ENCODE measurements around the gene BARHL1.

Gene BARHL1

GRCh38 chr9:132614324-132614723 is 31.9 kb downstream of the BARHL1 start:
- Histone ChIP-seq H3K79me2 (ENCODE audit: insufficient read depth, low read length) (no peaks in the 10 kb centered on the region), H3K36me3 (ENCODE audit: low read length) (no peaks in the 10 kb centered on the region; the same call in 1 of the 2 replicates), H2AFZ (ENCODE audit: low read depth, low read length, severe bottlenecking) (no peak overlapping the region), H4K20me1 (ENCODE audit: low read depth, low read length) (no peaks in the 10 kb centered on the region), H3K4me3 (ENCODE audit: insufficient read depth, low read length, poor library complexity, severe bottlenecking) (no peak overlapping the region), H3K27ac (ENCODE audit: low read depth, low read length) (no peak overlapping the region), H3K9me2 (replicated peaks; ENCODE audit: insufficient read depth, low read length) (no peaks in the 10 kb centered on the region), H3K9me3 (ENCODE audit: insufficient read depth, low read length) (no peaks in the 10 kb centered on the region), H3F3A (ENCODE audit: insufficient read depth) (no peaks in the 10 kb centered on the region), H3K9ac (ENCODE audit: low read length) (no peak overlapping the region), H3K27me3 (ENCODE audit: low read length) (no peaks in the 10 kb centered on the region), H3K4me2 (ENCODE audit: low read depth, low read length, poor library complexity, severe bottlenecking) (no peak overlapping the region)
- TF ChIP-seq EZH2phosphoT487 (conservative IDR thresholded peaks at IDR 0.05; ENCODE audit: low read length) = no peak
- TF ChIP-seq, protein P1, sequence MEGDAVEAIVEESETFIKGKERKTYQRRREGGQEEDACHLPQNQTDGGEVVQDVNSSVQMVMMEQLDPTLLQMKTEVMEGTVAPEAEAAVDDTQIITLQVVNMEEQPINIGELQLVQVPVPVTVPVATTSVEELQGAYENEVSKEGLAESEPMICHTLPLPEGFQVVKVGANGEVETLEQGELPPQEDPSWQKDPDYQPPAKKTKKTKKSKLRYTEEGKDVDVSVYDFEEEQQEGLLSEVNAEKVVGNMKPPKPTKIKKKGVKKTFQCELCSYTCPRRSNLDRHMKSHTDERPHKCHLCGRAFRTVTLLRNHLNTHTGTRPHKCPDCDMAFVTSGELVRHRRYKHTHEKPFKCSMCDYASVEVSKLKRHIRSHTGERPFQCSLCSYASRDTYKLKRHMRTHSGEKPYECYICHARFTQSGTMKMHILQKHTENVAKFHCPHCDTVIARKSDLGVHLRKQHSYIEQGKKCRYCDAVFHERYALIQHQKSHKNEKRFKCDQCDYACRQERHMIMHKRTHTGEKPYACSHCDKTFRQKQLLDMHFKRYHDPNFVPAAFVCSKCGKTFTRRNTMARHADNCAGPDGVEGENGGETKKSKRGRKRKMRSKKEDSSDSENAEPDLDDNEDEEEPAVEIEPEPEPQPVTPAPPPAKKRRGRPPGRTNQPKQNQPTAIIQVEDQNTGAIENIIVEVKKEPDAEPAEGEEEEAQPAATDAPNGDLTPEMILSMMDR (IDR thresholded peaks at IDR 0.05; ENCODE audit: insufficient read depth, low read length, poor library complexity, severe bottlenecking) = no peak

DNA sequence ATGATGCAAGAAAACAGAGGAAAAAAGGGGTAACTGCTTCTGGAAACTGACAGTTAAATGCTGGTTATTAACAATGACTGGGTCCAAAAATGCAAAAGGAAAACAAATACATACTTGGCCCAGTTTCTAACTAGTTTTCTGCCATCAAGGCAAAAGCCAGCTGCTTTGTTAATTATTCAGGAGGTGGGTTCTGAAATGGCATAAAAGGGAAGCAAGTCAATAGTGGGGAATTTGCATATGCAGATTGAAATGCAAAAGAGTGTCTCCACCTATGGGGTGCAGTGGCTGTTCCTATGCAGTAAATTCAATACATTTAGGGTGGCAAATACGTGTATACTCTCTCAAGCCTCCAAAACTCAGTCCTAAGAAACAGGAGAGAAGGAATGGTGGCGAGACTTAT is 33.4 kb downstream of the BARHL1 start:
- Histone ChIP-seq H3F3A (ENCODE audit: insufficient read depth) (no peaks in the 10 kb centered on the region), H3K27ac (ENCODE audit: low read depth, low read length) (no peak overlapping the region), H3K9me2 (replicated peaks; ENCODE audit: insufficient read depth, low read length) (no peaks in the 10 kb centered on the region), H3K4me2 (ENCODE audit: low read depth, low read length, poor library complexity, severe bottlenecking) (no peak overlapping the region), H3K36me3 (ENCODE audit: low read length) (no peaks in the 10 kb centered on the region; the same call in 1 of the 2 replicates), H3K27me3 (ENCODE audit: low read length) (no peaks in the 10 kb centered on the region), H3K9ac (ENCODE audit: low read length) (no peak overlapping the region), H3K4me3 (ENCODE audit: insufficient read depth, low read length, poor library complexity, severe bottlenecking) (no peak overlapping the region), H4K20me1 (ENCODE audit: low read depth, low read length) (no peaks in the 10 kb centered on the region), H3K79me2 (ENCODE audit: insufficient read depth, low read length) (no peaks in the 10 kb centered on the region), H3K9me3 (ENCODE audit: insufficient read depth, low read length) (no peaks in the 10 kb centered on the region), H2AFZ (ENCODE audit: low read depth, low read length, severe bottlenecking) (no peak overlapping the region)
- no peak for TF ChIP-seq EZH2phosphoT487 (conservative IDR thresholded peaks at IDR 0.05; ENCODE audit: low read length)
- TF ChIP-seq, protein P1 (IDR thresholded peaks at IDR 0.05; ENCODE audit: insufficient read depth, low read length, poor library complexity, severe bottlenecking) = no peak

DNA sequence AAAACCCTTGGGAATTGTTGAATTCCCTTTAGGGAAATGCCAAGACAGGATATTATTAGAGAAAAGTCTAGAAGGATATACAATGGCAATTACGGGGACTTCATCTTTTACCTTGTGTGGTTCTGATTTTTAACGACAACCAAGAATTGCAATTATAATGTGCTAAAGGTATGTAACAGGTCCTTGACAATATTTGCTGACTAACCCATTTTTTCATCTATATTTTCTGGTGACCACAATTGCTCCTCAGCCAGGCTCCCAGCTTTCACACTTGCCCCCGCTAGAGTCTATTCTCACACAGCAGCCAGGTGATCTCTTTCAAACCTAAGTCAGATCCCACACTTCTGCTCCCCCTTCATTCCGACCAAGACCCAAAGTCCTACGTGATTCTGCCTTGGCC is 34.3 kb downstream of the BARHL1 start:
- Histone ChIP-seq H3K27me3 (ENCODE audit: low read length) (no peaks in the 10 kb centered on the region), H3K9me2 (replicated peaks; ENCODE audit: insufficient read depth, low read length) (no peaks in the 10 kb centered on the region), H3K9me3 (ENCODE audit: insufficient read depth, low read length) (no peaks in the 10 kb centered on the region), H3K4me3 (ENCODE audit: insufficient read depth, low read length, poor library complexity, severe bottlenecking) (no peak overlapping the region), H3K4me2 (ENCODE audit: low read depth, low read length, poor library complexity, severe bottlenecking) (no peak overlapping the region), H3K79me2 (ENCODE audit: insufficient read depth, low read length) (no peaks in the 10 kb centered on the region), H3K27ac (ENCODE audit: low read depth, low read length) (no peak overlapping the region), H4K20me1 (ENCODE audit: low read depth, low read length) (no peaks in the 10 kb centered on the region), H3F3A (ENCODE audit: insufficient read depth) (no peaks in the 10 kb centered on the region), H3K36me3 (ENCODE audit: low read length) (peaks cover 3% of the 10 kb centered on the region; the same call in 1 of the 2 replicates), H2AFZ (ENCODE audit: low read depth, low read length, severe bottlenecking) (no peak overlapping the region), H3K9ac (ENCODE audit: low read length) (no peak overlapping the region)
- TF ChIP-seq, protein P1 (IDR thresholded peaks at IDR 0.05; ENCODE audit: insufficient read depth, low read length, poor library complexity, severe bottlenecking) = no peak
- TF ChIP-seq EZH2phosphoT487 (conservative IDR thresholded peaks at IDR 0.05; ENCODE audit: low read length) = no peak

Measured in SU-DHL-6 (cell line).